HCT116 (cell line): ENCODE measurements around the gene EPS8L2. TPM values are rescaled to one million over a fixed set of nuclear protein-coding genes. Genes with fewer than 3 reads are reported as not detected.

Source experiments
- ATAC-seq: fragments of 200-7000 bp; cut with Tn5 transposase; 2 replicates; pipeline ENCODE4 v1.9.1; 2020; ENCODE audit warnings: mild to moderate bottlenecking, moderate library complexity
- BruUV-seq: library from RNA; stranded (reverse); fragments of 400-500 nt; replicated peaks from 2 replicates; lab custom pipeline; 2021; lab: Mats Ljungman, UMichigan
- CTCF ChIA-PET: fragments of 300-600 bp; sonication (Branson Sonifier 250); formaldehyde crosslinking; loops from one replicate; lab custom pipeline; 2021; ENCODE audit warnings: antibody characterized with exemption; lab: Charles Lee
- POLR2A ChIA-PET: fragments of 300-600, 350-600 bp; sonication (Branson Sonifier 250); formaldehyde crosslinking; loops from one replicate; lab custom pipeline; 2021; ENCODE audit warnings: antibody characterized with exemption; lab: Charles Lee
- RAD21 ChIA-PET, 2 experiments: fragments of 300-600 bp; sonication (Branson Sonifier 250); formaldehyde crosslinking; loops; one replicate each; lab custom pipeline; 2023; ENCODE audit warnings: low total read pairs in 2 of 2; ENCODE audit not compliant: uncharacterized antibody in 2 of 2, unreplicated experiment in 2 of 2, low non-redundant PET in 1 of 2; lab: Charles Lee
- DNase-seq: peaks from one replicate; pipeline ENCODE4 v3.0.0-alpha.2; 2010; ENCODE audit warnings: low read depth, low spot score
- H2AFZ ChIP-seq: fragments of 200-600 bp; shearing (Covaris generic), sonication (generic); 2 replicates; pipeline ENCODE4 v1.6.1; 2017; ENCODE audit warnings: low read depth, mixed run types, mixed read lengths, antibody characterized with exemption, low read length; ENCODE audit not compliant: poor library complexity, severe bottlenecking
- H3K27ac ChIP-seq: 2 replicates; pipeline ENCODE4 v1.5.1; 2012; ENCODE audit warnings: low read depth, low read length
- H3K27me3 ChIP-seq: fragments of 200-600 bp; sonication (generic); 2 replicates; pipeline ENCODE4 v1.6.1; 2016; ENCODE audit warnings: mixed run types, low read length, mixed read lengths; ENCODE audit not compliant: insufficient read depth
- H3K36me3 ChIP-seq, 2 experiments: fragments of 200-500 bp in 1 of 2; fragments of 200-600 bp in 1 of 2; sonication (Bioruptor generic) in 1 of 2; sonication (generic) in 1 of 2; 2 replicates each; pipeline versions ENCODE4 v1.5.1 to v1.6.1; 2014 to 2016; ENCODE audit warnings: low read length in 2 of 2, inconsistent platforms in 1 of 2, mixed read lengths in 1 of 2, mixed run types in 1 of 2; ENCODE audit not compliant: insufficient read depth in 2 of 2, control insufficient read depth in 1 of 2
- H3K4me1 ChIP-seq, 2 experiments: fragments of 200-600 bp in 1 of 2; sonication (generic) in 1 of 2; 2 replicates each; pipeline versions ENCODE4 v1.5.1 to v1.6.1; 2012 to 2017; ENCODE audit warnings: low read length in 2 of 2, inconsistent platforms in 1 of 2, mild to moderate bottlenecking in 1 of 2, mixed read lengths in 1 of 2, mixed run types in 1 of 2, moderate library complexity in 1 of 2; ENCODE audit not compliant: insufficient read depth in 2 of 2, control insufficient read depth in 1 of 2
- H3K4me2 ChIP-seq: fragments of 200-600 bp; sonication (generic); 2 replicates; pipeline ENCODE4 v1.6.1; 2017; ENCODE audit warnings: mixed run types, low read length, mixed read lengths
- H3K4me3 ChIP-seq, 2 experiments: fragments of 200-600 bp in 1 of 2; sonication (generic) in 1 of 2; replicated peaks in 1 of 2; 2 replicates each; pipeline ENCODE4 v1.5.1; 2011 to 2016; ENCODE audit warnings: low read length in 2 of 2, control low read depth in 1 of 2, low read depth in 1 of 2, mild to moderate bottlenecking in 1 of 2, mixed read lengths in 1 of 2, mixed run types in 1 of 2
- H3K79me2 ChIP-seq: fragments of 200-600 bp; sonication (generic); 2 replicates; pipeline ENCODE4 v1.6.1; 2017; ENCODE audit warnings: mild to moderate bottlenecking, mixed run types, low read length, moderate library complexity, mixed read lengths; ENCODE audit not compliant: insufficient read depth
- H3K9ac ChIP-seq: fragments of 200-600 bp; sonication (generic); 2 replicates; pipeline ENCODE4 v1.6.1; 2016; ENCODE audit warnings: low read length, mixed read lengths
- H3K9me2 ChIP-seq: fragments of 200-600 bp; sonication (generic), shearing (Covaris generic); 2 replicates; pipeline ENCODE4 v1.6.1; 2017; ENCODE audit warnings: mixed run types, mild to moderate bottlenecking, moderate library complexity; ENCODE audit not compliant: insufficient read depth
- H3K9me3 ChIP-seq, 2 experiments: fragments of 200-500 bp in 1 of 2; fragments of 200-600 bp in 1 of 2; sonication (Bioruptor generic) in 1 of 2; sonication (generic) in 1 of 2; 2 replicates each; pipeline ENCODE4 v1.6.1; 2014 to 2017; ENCODE audit warnings: low read length in 2 of 2, mixed read lengths in 2 of 2, inconsistent platforms in 1 of 2, low read depth in 1 of 2, mild to moderate bottlenecking in 1 of 2, mixed run types in 1 of 2, moderate library complexity in 1 of 2; ENCODE audit not compliant: control insufficient read depth in 1 of 2, insufficient read depth in 1 of 2
- H4K20me1 ChIP-seq: fragments of 200-600 bp; sonication (generic), shearing (Covaris generic); 2 replicates; pipeline ENCODE4 v1.6.1; 2017; ENCODE audit warnings: mixed run types, mild to moderate bottlenecking, moderate library complexity; ENCODE audit not compliant: insufficient read depth
- ATF3 ChIP-seq: IDR thresholded peaks from 2 replicates; pipeline ENCODE4 v1.6.1; 2012
- CEBPB ChIP-seq: IDR thresholded peaks from 2 replicates; pipeline ENCODE4 v1.6.1; 2012; ENCODE audit warnings: low read depth
- CTCF ChIP-seq, 3 experiments: fragments of 200-600 bp in 1 of 3; sonication (generic) in 1 of 3; IDR thresholded peaks in 2 of 3; conservative IDR thresholded peaks in 1 of 3; 2 replicates each; pipeline ENCODE4 v1.5.1; 2012 to 2017; ENCODE audit warnings: low read depth in 2 of 3, low read length in 2 of 3, antibody characterized with exemption in 1 of 3, borderline replicate concordance in 1 of 3, control low read depth in 1 of 3, mild to moderate bottlenecking in 1 of 3, mixed read lengths in 1 of 3, mixed run types in 1 of 3, moderate library complexity in 1 of 3; ENCODE audit not compliant: insufficient read depth in 1 of 3
- EGR1 ChIP-seq: IDR thresholded peaks from 2 replicates; pipeline ENCODE4 v1.6.1; 2012; ENCODE audit warnings: low read depth
- EZH2 ChIP-seq: fragments of 200-600 bp; sonication (generic); IDR thresholded peaks from 2 replicates; pipeline ENCODE4 v1.6.1; 2017; ENCODE audit warnings: antibody characterized with exemption, mixed run types
- FOSL1 ChIP-seq: IDR thresholded peaks from 2 replicates; pipeline ENCODE4 v1.6.1; 2012; ENCODE audit warnings: low read depth
- POLR2AphosphoS5 ChIP-seq: IDR thresholded peaks from 2 replicates; pipeline ENCODE4 v1.6.1; 2011; ENCODE audit warnings: mild to moderate bottlenecking, low read depth, low read length, moderate library complexity
- RAD21 ChIP-seq: IDR thresholded peaks from 2 replicates; pipeline ENCODE4 v1.6.1; 2012; ENCODE audit warnings: low read depth, mild to moderate bottlenecking
- YY1 ChIP-seq: IDR thresholded peaks from 2 replicates; pipeline ENCODE4 v1.6.1; 2011; ENCODE audit warnings: low read length, low read depth, moderate library complexity, mild to moderate bottlenecking; ENCODE audit not compliant: insufficient replicate concordance; ENCODE audit errors: extremely low read depth
- ZBTB33 ChIP-seq: IDR thresholded peaks from 2 replicates; pipeline ENCODE4 v1.6.1; 2011; ENCODE audit warnings: mild to moderate bottlenecking, low read length, moderate library complexity; ENCODE audit not compliant: insufficient replicate concordance; ENCODE audit errors: extremely low read depth
- ZFX ChIP-seq: fragments of 450-650 bp; IDR thresholded peaks from 2 replicates; pipeline ENCODE4 v1.6.1; 2017
- ZNF274 ChIP-seq: fragments of 200-500 bp; sonication (Bioruptor generic); IDR thresholded peaks from 2 replicates; pipeline ENCODE4 v1.6.1; 2014; ENCODE audit warnings: mild to moderate bottlenecking, low read depth, low read length, inconsistent platforms
- intact Hi-C: fragments of 100-400 bp; cut with micrococcal nuclease; formaldehyde crosslinking; loops from 2 replicates; pipeline ENCODE4 v1.10.0; 2022
- total RNA-seq: library from RNA; stranded (reverse); gene quantifications from one replicate; pipeline ENCODE4 v1.2.1, GENCODE V29; 2021; ENCODE audit not compliant: unreplicated experiment

Gene EPS8L2
- total RNA-seq, 1 experiment from 2014 or later: 157 TPM

GRCh38 chr11:763549-764321, 57.7 kb downstream of the EPS8L2 start:
- peak overlapping the region; percentile 63 for H3K9ac ChIP-seq
- no peaks in the 10 kb centered on the region for H3K27me3 ChIP-seq
- no peak for DNase-seq
- POLR2A ChIA-PET: interaction anchor here (0.6 to 2.5 kb wide), 5 partner anchors 13 to 1224 kb away, joined by 4 to 9 read pairs (median 5); partner anchors contain the start of gene PNPLA2
- peak overlapping the region; percentile 45 for H3K27ac ChIP-seq
- peaks cover 9% of the 10 kb centered on the region; the same call in 1 of the 2 replicates for H3K79me2 ChIP-seq
- no peak for TF ChIP-seq ZNF274
- no peak for TF ChIP-seq YY1
- TF ChIP-seq ATF3: no peak
- TF ChIP-seq CTCF (IDR thresholded peaks at IDR 0.05 in 2 of 3, conservative IDR thresholded peaks at IDR 0.05 in 1 of 3; ENCODE audit: borderline replicate concordance in 1 of 3, insufficient read depth in 1 of 3, low read depth in 2 of 3, low read length in 2 of 3): 0 out of 6 replicates have a peak, but pooled peaks of 1 of the 3 experiments have one; percentile 10
- TF ChIP-seq EZH2: no peak
- TF ChIP-seq CEBPB: no peak
- no peak for TF ChIP-seq EGR1
- no peak for TF ChIP-seq RAD21
- no peak for TF ChIP-seq ZFX
- no peak for TF ChIP-seq ZBTB33
- TF ChIP-seq POLR2AphosphoS5: peak; percentile 24; the same call in 1 of the 2 replicates
- TF ChIP-seq FOSL1: no peak
- TF ChIP-seq, all 23 proteins: peak for 2
- Histone ChIP-seq H3K9me2 (no peaks in the 10 kb centered on the region), H3K4me2 (peak overlapping the region; percentile 74), H3K4me1 (peaks cover 20 to 48% of the 10 kb centered on the region in 2 experiments), H3K36me3 (peaks cover 31 to 56% of the 10 kb centered on the region in 2 experiments), H3K9me3 (no peaks in the 10 kb centered on the region), H4K20me1 (peaks cover 5% of the 10 kb centered on the region; the same call in 1 of the 2 replicates), H2AFZ (no peak overlapping the region), H3K4me3 (0 out of 4 replicates have a peak overlapping the region, but pooled peaks of 1 of the 2 experiments have one; percentile 18)
- ChIA-PET RAD21 (interaction anchor here in 1 of 2 experiments (0.7 kb wide), 1 partner anchor 357 kb away, joined by 4 read pairs; no protein-coding TSS in a partner anchor), CTCF (interaction anchor here (0.8 to 1.9 kb wide), 5 partner anchors 11 to 67 kb away, joined by 3 to 10 read pairs (median 4); partner anchors contain the start of gene TALDO1)
- BruUV-seq: no TSS peak
- ATAC-seq: peak; percentile 13; the same call in 1 of the 2 replicates
- intact Hi-C loops: loop anchor here (2.0 kb wide), 1 partner anchor 35 kb away; no protein-coding TSS in a partner anchor
